IMR-90 (cell line): Measurements from ENCODE around the gene MICU1. TPM values are rescaled to one million over a fixed set of nuclear protein-coding genes. Genes with fewer than 3 reads are reported as not detected.

Experiments used
- ATAC-seq: fragments of 200-7000 bp; cut with Tn5 transposase; 2 replicates; pipeline ENCODE4 v1.9.1; 2020; ENCODE audit warnings: low read depth, mild to moderate bottlenecking, moderate library complexity
- BruUV-seq: library from RNA; stranded (reverse); fragments of 400-500 nt; replicated peaks from 2 replicates; lab custom pipeline; 2021; lab: Mats Ljungman, UMichigan
- CTCF ChIA-PET: fragments of 300-600 bp; formaldehyde crosslinking; extraction: SDS; loops from one replicate; lab custom pipeline; 2021; ENCODE audit warnings: antibody characterized with exemption; lab: Yijun Ruan, JAX
- POLR2A ChIA-PET: fragments of 300-600 bp; sonication (Branson Sonifier 250); formaldehyde crosslinking; loops from one replicate; lab custom pipeline; 2022; ENCODE audit warnings: antibody characterized with exemption; ENCODE audit not compliant: unreplicated experiment; lab: Charles Lee
- DNase-seq: peaks from one replicate; pipeline ENCODE4 v3.0.0; 2013
- H2AFZ ChIP-seq: replicated peaks from 2 replicates; pipeline ENCODE3; 2013; ENCODE audit warnings: low read length, mild to moderate bottlenecking; ENCODE audit not compliant: poor library complexity
- H2AK5ac ChIP-seq: 2 replicates; pipeline ENCODE4 v1.6.1; 2013; ENCODE audit warnings: low read depth, low read length, inconsistent platforms
- H2AK9ac ChIP-seq: replicated peaks from 2 replicates; pipeline ENCODE3; 2013; ENCODE audit warnings: mild to moderate bottlenecking, low read depth, low read length, moderate library complexity; ENCODE audit not compliant: poor library complexity
- H2BK120ac ChIP-seq: 2 replicates; pipeline ENCODE4 v1.6.1; 2013; ENCODE audit warnings: low read depth, low read length, inconsistent platforms
- H2BK15ac ChIP-seq: 3 replicates; pipeline ENCODE4 v1.6.1; 2013; ENCODE audit warnings: low read depth, low read length, inconsistent platforms
- H2BK20ac ChIP-seq: 2 replicates; pipeline ENCODE4 v1.6.1; 2013; ENCODE audit warnings: low read depth, mild to moderate bottlenecking, inconsistent platforms, low read length, moderate library complexity
- H2BK5ac ChIP-seq: 2 replicates; pipeline ENCODE4 v1.6.1; 2013; ENCODE audit warnings: mild to moderate bottlenecking, low read depth, low read length, inconsistent platforms; ENCODE audit not compliant: poor library complexity, severe bottlenecking
- H3K14ac ChIP-seq: replicated peaks from 2 replicates; pipeline ENCODE4 v1.6.1; 2013; ENCODE audit warnings: low read depth, low read length, inconsistent platforms
- H3K18ac ChIP-seq: 2 replicates; pipeline ENCODE4 v1.6.1; 2013; ENCODE audit warnings: low read depth, low read length, control low read depth
- H3K23ac ChIP-seq: 2 replicates; pipeline ENCODE4 v1.6.1; 2013; ENCODE audit warnings: low read depth, low read length, inconsistent platforms
- H3K27ac ChIP-seq: 2 replicates; pipeline ENCODE4 v1.5.1; 2013; ENCODE audit warnings: mild to moderate bottlenecking, control low read depth, low read length; ENCODE audit not compliant: insufficient read depth
- H3K27me3 ChIP-seq: 2 replicates; pipeline ENCODE4 v1.6.1; 2013; ENCODE audit warnings: low read length; ENCODE audit not compliant: control insufficient read depth, insufficient read depth
- H3K36me3 ChIP-seq: 2 replicates; pipeline ENCODE4 v1.6.1; 2013; ENCODE audit warnings: low read length, mixed read lengths; ENCODE audit not compliant: control insufficient read depth, insufficient read depth
- H3K4ac ChIP-seq: 2 replicates; pipeline ENCODE4 v1.6.1; 2013; ENCODE audit warnings: low read depth, low read length, inconsistent platforms
- H3K4me1 ChIP-seq: 2 replicates; pipeline ENCODE4 v1.6.1; 2013; ENCODE audit warnings: low read length, mixed read lengths; ENCODE audit not compliant: control insufficient read depth, insufficient read depth
- H3K4me2 ChIP-seq: 2 replicates; pipeline ENCODE4 v1.6.1; 2013; ENCODE audit warnings: low read depth, mild to moderate bottlenecking, control low read depth, low read length, moderate library complexity
- H3K4me3 ChIP-seq: 2 replicates; pipeline ENCODE4 v1.5.1; 2013; ENCODE audit warnings: low read depth, mild to moderate bottlenecking, control low read depth, low read length, moderate library complexity; ENCODE audit not compliant: insufficient read depth
- H3K56ac ChIP-seq: 2 replicates; pipeline ENCODE4 v1.6.1; 2013; ENCODE audit warnings: low read length, inconsistent platforms; ENCODE audit not compliant: insufficient read depth; ENCODE audit errors: extremely low read depth
- H3K79me1 ChIP-seq, 2 experiments: 2 replicates each; pipeline ENCODE4 v1.6.1; 2013; ENCODE audit warnings: low read length in 2 of 2, inconsistent platforms in 1 of 2, low read depth in 1 of 2
- H3K9ac ChIP-seq: 2 replicates; pipeline ENCODE4 v1.6.1; 2013; ENCODE audit warnings: low read depth, low read length, control low read depth
- H3K9me1 ChIP-seq: 2 replicates; pipeline ENCODE4 v1.6.1; 2013; ENCODE audit warnings: low read length, inconsistent platforms; ENCODE audit not compliant: insufficient read depth
- H3K9me3 ChIP-seq: 2 replicates; pipeline ENCODE4 v1.6.1; 2013; ENCODE audit warnings: low read length; ENCODE audit not compliant: control insufficient read depth, insufficient read depth
- H4K20me1 ChIP-seq: 2 replicates; pipeline ENCODE4 v1.6.1; 2013; ENCODE audit warnings: low read length, inconsistent platforms; ENCODE audit not compliant: insufficient read depth
- H4K5ac ChIP-seq: 2 replicates; pipeline ENCODE4 v1.6.1; 2013; ENCODE audit warnings: mild to moderate bottlenecking, low read depth, low read length, control low read depth
- H4K8ac ChIP-seq, 2 experiments: 2 replicates each; pipeline ENCODE4 v1.6.1; 2013; ENCODE audit warnings: low read depth in 2 of 2, low read length in 2 of 2, control low read depth in 1 of 2, inconsistent platforms in 1 of 2
- H4K91ac ChIP-seq: 2 replicates; pipeline ENCODE4 v1.6.1; 2013; ENCODE audit warnings: low read depth, low read length, inconsistent platforms; ENCODE audit not compliant: insufficient read depth
- FOS ChIP-seq: fragments of 150-350 bp; IDR thresholded peaks from 2 replicates; pipeline ENCODE4 v1.6.1; 2016; ENCODE audit warnings: low read depth, low read length
- MAFK ChIP-seq: IDR thresholded peaks from 2 replicates; pipeline ENCODE4 v1.6.1; 2012; ENCODE audit warnings: low read depth, low read length, improper control_type of control experiment
- NFE2L2 ChIP-seq: fragments of 150-350 bp; IDR thresholded peaks from 2 replicates; pipeline ENCODE4 v1.6.1; 2016; ENCODE audit warnings: low read depth, mild to moderate bottlenecking, low read length
- RCOR1 ChIP-seq: IDR thresholded peaks from 2 replicates; pipeline ENCODE4 v1.6.1; 2012; ENCODE audit warnings: mild to moderate bottlenecking, low read length, improper control_type of control experiment; ENCODE audit not compliant: insufficient replicate concordance
- RFX5 ChIP-seq: IDR thresholded peaks from 2 replicates; pipeline ENCODE4 v1.8.0; 2012; ENCODE audit warnings: low read depth, mild to moderate bottlenecking, low read length, moderate library complexity
- SMC3 ChIP-seq: fragments of 150-350 bp; IDR thresholded peaks from 2 replicates; pipeline ENCODE4 v1.6.1; 2016; ENCODE audit warnings: low read depth, mild to moderate bottlenecking, antibody characterized with exemption, low read length, moderate library complexity
- WGBS, 2 experiments: methylation state at CpG; one replicate each; pipeline versions ENCODE4 v1.1.5 to v1.1.7; 2013; ENCODE audit warnings: missing lambda C conversion rate in 2 of 2; ENCODE audit not compliant: insufficient read length in 1 of 2; ENCODE audit errors: extremely low coverage in 2 of 2; 5-methylcytosine and 5-hydroxymethylcytosine counted together
- dilution Hi-C: fragments of 300-500 bp; cut with HindIII; formaldehyde crosslinking; loops from one replicate; pipeline ENCODE4 v1.14.3; 2018; ENCODE audit warnings: low sequenced_read_pairs; ENCODE audit not compliant: unreplicated experiment
- in situ Hi-C: fragments of 300-500 bp; cut with MboI; formaldehyde crosslinking; loops from 3 replicates; pipeline ENCODE4 v1.14.3; 2019; ENCODE audit warnings: low sequenced_read_pairs, inconsistent platforms, mixed read lengths
- intact Hi-C: fragments of 100-400 bp; cut with micrococcal nuclease; formaldehyde crosslinking; loops from 2 replicates; pipeline ENCODE4 v1.10.0; 2022
- polyA plus RNA-seq, 3 experiments: library from polyadenylated mRNA; depleted of rRNA; stranded (reverse); fragments of >200 nt; gene quantifications; 2 replicates each; pipeline ENCODE4 v1.2.3, GENCODE V29; 2012; ENCODE audit warnings: low replicate concordance in 1 of 3
- total RNA-seq: library from RNA; depleted of rRNA; stranded (reverse); fragments of >200 nt; gene quantifications from 2 replicates; pipeline ENCODE4 v1.2.3, GENCODE V29; 2012
- TF ChIP-seq, protein P1 (sequence below): conservative IDR thresholded peaks from 2 replicates; pipeline ENCODE4 v1.5.1; 2012; ENCODE audit warnings: mild to moderate bottlenecking, low read depth, low read length, improper control_type of control experiment

The MICU1 gene
- total and polyA plus RNA-seq, 2 of the 4 experiments (the other 2 are of a cell fraction), result 43.6 to 44.7 TPM

DNA sequence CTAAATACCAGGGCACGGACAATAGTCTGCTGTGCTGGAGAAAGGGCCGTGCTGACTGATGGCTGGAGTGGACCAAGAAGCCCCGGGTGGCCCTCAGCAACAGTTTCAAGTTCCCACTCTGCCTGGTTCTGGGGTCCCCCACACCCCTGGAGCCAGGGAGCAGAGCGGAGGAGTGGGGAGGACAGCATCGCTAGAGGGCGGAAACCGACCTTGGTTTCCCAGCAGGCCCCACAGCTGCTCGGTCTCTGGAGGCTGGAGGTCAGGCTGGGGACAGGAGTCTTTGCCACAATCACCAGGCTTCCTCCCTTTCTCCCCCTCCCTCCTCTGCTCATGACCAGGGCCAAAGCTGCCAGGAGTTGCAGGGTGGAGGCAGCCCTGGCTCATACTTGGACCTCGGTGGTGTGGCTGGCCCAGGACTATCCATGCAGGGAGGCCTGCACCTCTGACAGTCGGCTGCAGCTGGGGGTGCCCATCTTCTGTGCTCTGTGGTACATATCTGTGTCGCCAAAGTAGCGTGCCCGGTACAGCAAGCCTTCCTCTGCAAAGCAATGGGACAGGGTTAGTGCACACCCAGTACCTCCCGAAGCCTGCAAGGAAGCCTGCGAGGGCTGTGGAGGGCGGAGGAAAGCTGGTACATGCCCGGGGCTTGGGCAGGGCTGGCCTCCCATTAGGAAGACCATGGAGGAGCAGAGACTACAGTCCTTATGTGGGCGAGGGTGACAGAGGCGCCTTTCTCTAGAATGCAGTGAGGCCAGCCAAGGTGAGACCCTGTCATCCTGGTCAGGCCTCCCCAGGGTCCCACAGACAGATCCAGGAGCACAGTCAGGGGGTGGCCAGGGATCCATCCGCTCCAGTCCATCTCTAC, 290.3 kb downstream of the MICU1 start:
- ChIA-PET POLR2A (no interaction called here), CTCF (no interaction called here)
- no peak overlapping the region; the same call in 1 of the 2 replicates for H3K4ac ChIP-seq
- DNase-seq, result no peak
- no peak overlapping the region for H3K23ac ChIP-seq
- TF ChIP-seq NFE2L2 (no peak), MAFK (no peak), RCOR1 (no peak), RFX5 (no peak), FOS (no peak), SMC3 (no peak)
- TF ChIP-seq, protein P1, sequence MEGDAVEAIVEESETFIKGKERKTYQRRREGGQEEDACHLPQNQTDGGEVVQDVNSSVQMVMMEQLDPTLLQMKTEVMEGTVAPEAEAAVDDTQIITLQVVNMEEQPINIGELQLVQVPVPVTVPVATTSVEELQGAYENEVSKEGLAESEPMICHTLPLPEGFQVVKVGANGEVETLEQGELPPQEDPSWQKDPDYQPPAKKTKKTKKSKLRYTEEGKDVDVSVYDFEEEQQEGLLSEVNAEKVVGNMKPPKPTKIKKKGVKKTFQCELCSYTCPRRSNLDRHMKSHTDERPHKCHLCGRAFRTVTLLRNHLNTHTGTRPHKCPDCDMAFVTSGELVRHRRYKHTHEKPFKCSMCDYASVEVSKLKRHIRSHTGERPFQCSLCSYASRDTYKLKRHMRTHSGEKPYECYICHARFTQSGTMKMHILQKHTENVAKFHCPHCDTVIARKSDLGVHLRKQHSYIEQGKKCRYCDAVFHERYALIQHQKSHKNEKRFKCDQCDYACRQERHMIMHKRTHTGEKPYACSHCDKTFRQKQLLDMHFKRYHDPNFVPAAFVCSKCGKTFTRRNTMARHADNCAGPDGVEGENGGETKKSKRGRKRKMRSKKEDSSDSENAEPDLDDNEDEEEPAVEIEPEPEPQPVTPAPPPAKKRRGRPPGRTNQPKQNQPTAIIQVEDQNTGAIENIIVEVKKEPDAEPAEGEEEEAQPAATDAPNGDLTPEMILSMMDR, result no peak
- no peak overlapping the region for H2BK20ac ChIP-seq
- BruUV-seq, result no TSS peak
- no peak overlapping the region for H3K27ac ChIP-seq
- whole genome bisulfite sequencing, 2 experiments, result 80% methylated on average over 7 of the region's 20 CpGs; no CpG with 5 or more reads in 1 of the 2 experiments
- H4K5ac ChIP-seq, result no peak overlapping the region
- peaks cover 5% of the 10 kb centered on the region; the same call in 1 of the 2 replicates for H3K9me1 ChIP-seq
- no peak overlapping the region for H2AK9ac ChIP-seq
- H3K9ac ChIP-seq, result no peak overlapping the region
- no peaks in the 10 kb centered on the region for H3K27me3 ChIP-seq
- no peak overlapping the region for H3K14ac ChIP-seq
- H3K18ac ChIP-seq, result no peak overlapping the region
- H3K4me1 ChIP-seq, result peaks cover 22% of the 10 kb centered on the region
- no peak overlapping the region for H2BK120ac ChIP-seq
- peaks cover 40% of the 10 kb centered on the region for H3K36me3 ChIP-seq
- peaks cover 8% of the 10 kb centered on the region for H4K20me1 ChIP-seq
- H2BK5ac ChIP-seq, result no peak overlapping the region
- intact Hi-C loops, result no loop called here
- 0 out of 2 replicates have a peak overlapping the region, but pooled peaks have one; percentile 21 for H2AK5ac ChIP-seq
- H3K79me1 ChIP-seq, result peaks cover 0 to 8% of the 10 kb centered on the region in 2 experiments; a peak in 1 of 4 replicates
- no peaks in the 10 kb centered on the region for H3K9me3 ChIP-seq
- no peak overlapping the region for H2BK15ac ChIP-seq
- no peak overlapping the region for H4K8ac ChIP-seq
- no peak overlapping the region for H3K56ac ChIP-seq
- in situ Hi-C loops, result loop anchor here (10.0 kb wide), 3 partner anchors 91 to 281 kb away; no protein-coding TSS in a partner anchor
- dilution Hi-C loops, result no loop called here
- no peak for ATAC-seq
- no peak overlapping the region for H2AFZ ChIP-seq
- no peak overlapping the region for H4K91ac ChIP-seq
- no peak overlapping the region for H3K4me2 ChIP-seq
- no peak overlapping the region for H3K4me3 ChIP-seq
